ENCODE measurements around the gene MON1A.
"Not testable (repeated sequence)": the region's sequence is repeated elsewhere in the genome, so short reads cannot be mapped to it uniquely, and the experiment has no call there.

Gene MON1A

DNA sequence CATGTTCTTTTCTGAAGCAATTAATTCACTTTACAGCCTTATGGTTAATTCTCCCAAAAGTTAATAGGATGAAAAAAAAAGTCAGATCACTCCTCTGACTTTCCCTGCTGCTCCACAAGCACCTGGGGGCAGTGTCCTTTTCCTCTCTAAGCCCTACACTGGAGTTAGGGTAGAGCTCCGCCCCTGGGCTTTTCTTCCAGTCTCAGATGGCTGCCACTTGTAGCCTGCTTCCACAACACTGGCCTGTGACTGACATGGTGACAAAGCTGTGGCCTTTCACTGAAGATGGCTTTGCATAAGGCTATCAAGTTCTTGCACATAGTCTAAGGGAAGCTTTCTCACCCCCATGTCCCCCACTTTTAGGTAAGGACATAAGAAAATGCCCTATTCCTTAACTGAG is 1.3 kb upstream of the MON1A start:
- no peak overlapping the region for H3K4me3 ChIP-seq (ENCODE audit: low read depth, low read length)
- peak; percentile 21; the same call in 1 of the 2 replicates for TF ChIP-seq CTCF (IDR thresholded peaks at IDR 0.05; ENCODE audit: control insufficient read depth, extremely low read depth, insufficient read depth)
- DNase-seq (ENCODE audit: low read depth), result no peak

DNA sequence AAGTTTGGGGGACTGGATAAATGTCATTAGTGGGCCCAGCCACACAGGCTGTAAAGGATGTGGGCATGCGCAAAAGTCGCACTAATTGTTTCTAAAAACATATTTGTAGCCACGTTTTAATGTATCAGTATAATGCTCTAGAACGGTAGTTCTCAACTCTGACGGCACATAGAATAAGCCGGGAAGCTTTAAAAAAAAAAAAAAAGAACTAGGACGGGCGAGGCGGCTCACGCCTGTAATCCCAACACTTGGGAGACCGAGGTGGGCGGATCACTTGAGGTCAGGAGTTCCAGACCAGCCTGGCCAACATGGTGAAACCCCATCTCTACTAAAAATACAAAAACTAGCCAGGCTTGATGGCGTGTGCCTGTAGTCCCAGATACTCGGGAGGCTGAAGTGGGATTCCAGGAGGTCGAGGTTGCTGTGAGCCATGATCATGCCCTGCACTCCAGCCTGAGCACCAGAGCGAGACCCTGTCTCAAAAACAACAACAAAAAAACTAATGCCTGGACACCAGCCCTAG is 618 bp upstream of the MON1A start:
- no peak for TF ChIP-seq CTCF (IDR thresholded peaks at IDR 0.05; ENCODE audit: control insufficient read depth, extremely low read depth, insufficient read depth)
- no peak for DNase-seq (ENCODE audit: low read depth)
- H3K4me3 ChIP-seq (ENCODE audit: low read depth, low read length), result peak overlapping the region; percentile 65

- no peak for DNase-seq (ENCODE audit: low read depth)
- no peak for TF ChIP-seq CTCF (IDR thresholded peaks at IDR 0.05; ENCODE audit: control insufficient read depth, extremely low read depth, insufficient read depth)
- H3K4me3 ChIP-seq (ENCODE audit: low read depth, low read length), result peak overlapping the region; percentile 65
Measured at GRCh38 chr3:49928481-49929017, 1.1 kb downstream of the MON1A start.

- no peak for DNase-seq (ENCODE audit: low read depth)
- no peak overlapping the region for H3K4me3 ChIP-seq (ENCODE audit: low read depth, low read length)
- TF ChIP-seq CTCF (IDR thresholded peaks at IDR 0.05; ENCODE audit: control insufficient read depth, extremely low read depth, insufficient read depth), result no peak
Measured at GRCh38 chr3:49927798-49928197, 1.8 kb downstream of the MON1A start.

- TF ChIP-seq CTCF (IDR thresholded peaks at IDR 0.05; ENCODE audit: control insufficient read depth, extremely low read depth, insufficient read depth), result no peak
- DNase-seq (ENCODE audit: low read depth), result no peak
Measured at GRCh38 chr3:49926117-49926728, 3.4 kb downstream of the MON1A start.

GRCh38 chr3:49925485-49925884 is 4.1 kb downstream of the MON1A start:
- no peak for DNase-seq (ENCODE audit: low read depth)
- no peak overlapping the region for H3K4me3 ChIP-seq (ENCODE audit: low read depth, low read length)
- no peak for TF ChIP-seq CTCF (IDR thresholded peaks at IDR 0.05; ENCODE audit: control insufficient read depth, extremely low read depth, insufficient read depth)

More at GRCh38 chr3:49926117-49926728, 3.4 kb downstream of the MON1A start:
- no peak overlapping the region for H3K4me3 ChIP-seq (ENCODE audit: low read depth, low read length)

DNA sequence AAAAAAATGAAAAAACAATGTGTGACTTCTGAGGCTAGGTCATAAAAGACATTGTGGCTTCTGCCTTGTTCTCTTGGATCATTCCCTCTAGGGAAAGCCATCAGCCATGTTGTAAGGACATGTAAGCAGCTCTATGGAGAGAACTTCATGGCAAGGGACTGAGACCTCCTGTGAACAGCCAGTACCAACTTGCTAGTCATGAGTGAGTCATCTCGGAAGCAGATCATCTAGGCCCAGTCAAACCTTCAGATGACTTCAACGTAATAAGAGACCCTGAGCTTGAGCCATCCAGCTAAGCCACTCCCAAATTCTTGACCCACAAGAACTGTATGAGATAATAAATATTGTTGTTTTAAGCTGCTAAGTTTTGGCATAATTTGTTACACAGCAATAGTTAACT is 4.9 kb downstream of the MON1A start:
- TF ChIP-seq CTCF (IDR thresholded peaks at IDR 0.05; ENCODE audit: control insufficient read depth, extremely low read depth, insufficient read depth), result no peak
- no peak for DNase-seq (ENCODE audit: low read depth)
- H3K4me3 ChIP-seq (ENCODE audit: low read depth, low read length), result no peak overlapping the region

- DNase-seq (ENCODE audit: low read depth); H3K4me3 ChIP-seq (ENCODE audit: low read depth, low read length): not testable (repeated sequence)
Measured at GRCh38 chr3:49917806-49918590, 11.6 kb downstream of the MON1A start.
